ENCODE measurements around the gene CBX6.
"Not testable (repeated sequence)": the region's sequence is repeated elsewhere in the genome, so short reads cannot be mapped to it uniquely, and the experiment has no call there.

The CBX6 gene

GRCh38 chr22:38872172-38872830, at the start of gene CBX6:
Gene CBX6, minus strand, starts transcription at chr22:38872216. Its CDS starts 26 bp downstream, at chr22:38872190.
- DNase-seq (ENCODE audit: insufficient read length, low spot score) (peak; percentile 60), FAIRE-seq (no peak)
- no peak for TF ChIP-seq CTCF (IDR thresholded peaks at IDR 0.05; ENCODE audit: insufficient read depth, missing control alignments)

GRCh38 chr22:38921806-38922205, 49.8 kb upstream of the CBX6 start:
- TF ChIP-seq CTCF (IDR thresholded peaks at IDR 0.05; ENCODE audit: insufficient read depth, missing control alignments), result no peak
- no peak for FAIRE-seq

GRCh38 chr22:38921120-38921519, 49.1 kb upstream of the CBX6 start:
- FAIRE-seq (no peak), DNase-seq (ENCODE audit: insufficient read length, low spot score) (no peak)
- no peak for TF ChIP-seq CTCF (IDR thresholded peaks at IDR 0.05; ENCODE audit: insufficient read depth, missing control alignments)

More at GRCh38 chr22:38921806-38922205, 49.8 kb upstream of the CBX6 start:
- DNase-seq (ENCODE audit: insufficient read length, low spot score), result no peak

- no peak for TF ChIP-seq CTCF (IDR thresholded peaks at IDR 0.05; ENCODE audit: insufficient read depth, missing control alignments)
- FAIRE-seq (no peak), DNase-seq (ENCODE audit: insufficient read length, low spot score) (no peak)
Observed at GRCh38 chr22:38919631-38920190, 47.7 kb upstream of the CBX6 start.

GRCh38 chr22:38911434-38911833, 39.4 kb upstream of the CBX6 start:
- no peak for FAIRE-seq
- no peak for DNase-seq (ENCODE audit: insufficient read length, low spot score)
- no peak for TF ChIP-seq CTCF (IDR thresholded peaks at IDR 0.05; ENCODE audit: insufficient read depth, missing control alignments)

- FAIRE-seq (no peak), DNase-seq (ENCODE audit: insufficient read length, low spot score) (no peak)
- no peak for TF ChIP-seq CTCF (IDR thresholded peaks at IDR 0.05; ENCODE audit: insufficient read depth, missing control alignments)
Observed at GRCh38 chr22:38907767-38908166, 35.8 kb upstream of the CBX6 start.

GRCh38 chr22:38906052-38906451, 34.0 kb upstream of the CBX6 start:
- FAIRE-seq (no peak), DNase-seq (ENCODE audit: insufficient read length, low spot score) (no peak)
- no peak for TF ChIP-seq CTCF (IDR thresholded peaks at IDR 0.05; ENCODE audit: insufficient read depth, missing control alignments)

GRCh38 chr22:38904052-38904617, 32.1 kb upstream of the CBX6 start:
- not testable (repeated sequence) for DNase-seq (ENCODE audit: insufficient read length, low spot score); FAIRE-seq

Measured in D721Med (cell line).